SK-N-SH (cell line): ENCODE results near the gene CLN6. TPM values are rescaled to one million over a fixed set of nuclear protein-coding genes. Genes with fewer than 3 reads are reported as not detected.

Experiments used
- CTCF ChIA-PET: fragments of 300-600, 350-600 bp; formaldehyde crosslinking; extraction: SDS; loops from one replicate; lab custom pipeline; 2021; lab: Yijun Ruan, JAX
- POLR2A ChIA-PET: fragments of 350-600 bp; sonication (Branson Sonifier 250); formaldehyde crosslinking; extraction: SDS; loops from one replicate; lab custom pipeline; 2020; ENCODE audit warnings: antibody characterized with exemption, inconsistent platforms; lab: Yijun Ruan, JAX
- DNase-seq: peaks from one replicate; pipeline ENCODE4 v3.0.0; 2012
- H2AFZ ChIP-seq: fragments of 200-600 bp; sonication (generic); 2 replicates; pipeline ENCODE4 v1.8.1; 2016; ENCODE audit warnings: antibody characterized with exemption, mild to moderate bottlenecking, low read depth
- H3F3A ChIP-seq: fragments of 200-600 bp; sonication (generic); replicated peaks from 2 replicates; pipeline ENCODE3; 2016; ENCODE audit warnings: antibody characterized with exemption, mild to moderate bottlenecking; ENCODE audit not compliant: insufficient read depth
- H3K27ac ChIP-seq, 2 experiments: fragments of 200-500 bp in 1 of 2; fragments of 200-600 bp in 1 of 2; sonication (Bioruptor generic) in 1 of 2; sonication (generic), shearing (Covaris generic) in 1 of 2; 2 replicates each; pipeline versions ENCODE4 v1.5.1 to v1.6.1; 2014 to 2016; ENCODE audit warnings: low read depth in 2 of 2, inconsistent platforms in 1 of 2, low read length in 1 of 2, mild to moderate bottlenecking in 1 of 2, mixed read lengths in 1 of 2
- H3K27me3 ChIP-seq: fragments of 200-600 bp; sonication (generic), shearing (Covaris generic); 2 replicates; pipeline ENCODE4 v1.6.1; 2016; ENCODE audit warnings: mixed run types; ENCODE audit not compliant: insufficient read depth
- H3K36me3 ChIP-seq, 2 experiments: fragments of 200-500 bp in 1 of 2; fragments of 200-600 bp in 1 of 2; sonication (Bioruptor generic) in 1 of 2; sonication (generic) in 1 of 2; replicated peaks in 1 of 2; 2 replicates each; pipeline versions ENCODE3 to v1.5.1; 2014 to 2016; ENCODE audit warnings: low read length in 1 of 2, mild to moderate bottlenecking in 1 of 2; ENCODE audit not compliant: insufficient read depth in 2 of 2, control insufficient read depth in 1 of 2
- H3K4me1 ChIP-seq, 2 experiments: fragments of 200-500 bp in 1 of 2; fragments of 200-600 bp in 1 of 2; sonication (Bioruptor generic) in 1 of 2; sonication (generic), shearing (Covaris generic) in 1 of 2; 2 replicates each; pipeline versions ENCODE4 v1.5.1 to v1.6.1; 2014 to 2016; ENCODE audit warnings: low read depth in 1 of 2, low read length in 1 of 2, mixed run types in 1 of 2; ENCODE audit not compliant: insufficient read depth in 2 of 2, control insufficient read depth in 1 of 2
- H3K4me2 ChIP-seq: fragments of 200-600 bp; sonication (generic), shearing (Covaris generic); 2 replicates; pipeline ENCODE4 v1.6.1; 2017; ENCODE audit warnings: mixed run types
- H3K4me3 ChIP-seq, 2 experiments: fragments of 200-500 bp in 1 of 2; fragments of 200-600 bp in 1 of 2; sonication (Bioruptor generic) in 1 of 2; sonication (generic), shearing (Covaris generic) in 1 of 2; 2 replicates each; pipeline versions ENCODE4 v1.5.1 to v1.8.1; 2014 to 2016; ENCODE audit warnings: low read depth in 2 of 2, inconsistent platforms in 1 of 2, low read length in 1 of 2, mild to moderate bottlenecking in 1 of 2, mixed read lengths in 1 of 2, moderate library complexity in 1 of 2
- H3K79me2 ChIP-seq: fragments of 200-600 bp; sonication (generic); 2 replicates; pipeline ENCODE4 v1.8.1; 2017; ENCODE audit warnings: mild to moderate bottlenecking; ENCODE audit not compliant: insufficient read depth
- H3K9ac ChIP-seq: fragments of 200-600 bp; sonication (generic); 2 replicates; pipeline ENCODE4 v1.6.1; 2017; ENCODE audit warnings: mixed run types
- H3K9me2 ChIP-seq: fragments of 200-600 bp; sonication (generic); 2 replicates; pipeline ENCODE4 v1.6.1; 2017; ENCODE audit warnings: mixed run types
- H3K9me3 ChIP-seq: fragments of 200-600 bp; sonication (generic); 2 replicates; pipeline ENCODE4 v1.6.1; 2017; ENCODE audit warnings: mixed run types, mild to moderate bottlenecking, moderate library complexity
- H4K20me1 ChIP-seq: fragments of 200-600 bp; sonication (generic); 2 replicates; pipeline ENCODE4 v1.6.1; 2017; ENCODE audit warnings: mild to moderate bottlenecking, mixed run types; ENCODE audit not compliant: insufficient read depth
- CTCF ChIP-seq: fragments of 200-600 bp; sonication (generic); IDR thresholded peaks from 2 replicates; pipeline ENCODE4 v1.6.1; 2017; ENCODE audit warnings: antibody characterized with exemption, mild to moderate bottlenecking, moderate library complexity
- ELF1 ChIP-seq: IDR thresholded peaks from 2 replicates; pipeline ENCODE4 v1.4.0; 2012
- EP300 ChIP-seq, 2 experiments: IDR thresholded peaks; 2 replicates each; pipeline versions ENCODE4 v1.4.0 to v1.6.1; 2012; ENCODE audit warnings: borderline replicate concordance in 1 of 2, low read depth in 1 of 2, low read length in 1 of 2
- FOSL2 ChIP-seq: IDR thresholded peaks from 2 replicates; pipeline ENCODE4 v1.4.0; 2012; ENCODE audit warnings: low read depth, mild to moderate bottlenecking, moderate library complexity, borderline replicate concordance
- FOXJ3 ChIP-seq: sonication (generic); formaldehyde crosslinking; IDR thresholded peaks from 2 replicates; pipeline ENCODE4 v1.5.1; 2020; ENCODE audit warnings: mild to moderate bottlenecking, missing genetic modification reagents
- GABPA ChIP-seq: IDR thresholded peaks from 2 replicates; pipeline ENCODE4 v1.4.0; 2012; ENCODE audit warnings: low read depth, mild to moderate bottlenecking
- MAX ChIP-seq: IDR thresholded peaks from 2 replicates; pipeline ENCODE4 v1.4.0; 2012; ENCODE audit warnings: low read depth
- NRF1 ChIP-seq: IDR thresholded peaks from 2 replicates; pipeline ENCODE4 v1.6.1; 2012; ENCODE audit warnings: low read depth, mild to moderate bottlenecking, low read length
- POLR2AphosphoS5 ChIP-seq: IDR thresholded peaks from 2 replicates; pipeline ENCODE4 v1.6.1; 2012; ENCODE audit warnings: low read depth, low read length
- RCOR1 ChIP-seq: fragments of 150-350 bp; IDR thresholded peaks from 2 replicates; pipeline ENCODE4 v1.6.1; 2017; ENCODE audit warnings: antibody characterized with exemption, low read length
- RFX5 ChIP-seq: IDR thresholded peaks from 2 replicates; pipeline ENCODE4 v1.6.1; 2012; ENCODE audit warnings: mild to moderate bottlenecking, improper control_type of control experiment, low read length
- SIN3A ChIP-seq: IDR thresholded peaks from 2 replicates; pipeline ENCODE4 v1.6.1; 2012; ENCODE audit warnings: low read depth, mild to moderate bottlenecking, low read length, moderate library complexity, borderline replicate concordance
- USF1 ChIP-seq: IDR thresholded peaks from 2 replicates; pipeline ENCODE4 v1.4.0; 2012; ENCODE audit warnings: low read depth, borderline replicate concordance
- ZBTB33 ChIP-seq: IDR thresholded peaks from 2 replicates; pipeline ENCODE4 v1.4.0; 2012; ENCODE audit warnings: low read depth, borderline replicate concordance
- WGBS: methylation state at CpG from one replicate; pipeline ENCODE4 v1.1.6; 2017; ENCODE audit warnings: low lambda C conversion rate; 5-methylcytosine and 5-hydroxymethylcytosine counted together
- polyA plus RNA-seq, 3 experiments: library from polyadenylated mRNA; depleted of rRNA; stranded (reverse); fragments of >200 nt; gene quantifications; 2 replicates each; pipeline ENCODE4 v1.2.3, GENCODE V29; 2012

CLN6 gene
- polyA plus RNA-seq, 1 of the 3 experiments (the other 2 are of a cell fraction) = 27.5 TPM

GRCh38 chr15:68197170-68197492, 32.4 kb downstream of the CLN6 start:
- Histone ChIP-seq H3K4me3 (no peak overlapping the region), H2AFZ (no peak overlapping the region), H3K4me2 (no peak overlapping the region), H3K27me3 (no peaks in the 10 kb centered on the region), H3K27ac (no peak overlapping the region), H3K9ac (no peak overlapping the region), H3K9me3 (no peaks in the 10 kb centered on the region), H3K79me2 (no peaks in the 10 kb centered on the region), H4K20me1 (no peaks in the 10 kb centered on the region), H3K36me3 (peaks cover 12 to 17% of the 10 kb centered on the region in 2 experiments), H3K9me2 (no peaks in the 10 kb centered on the region), H3F3A (no peaks in the 10 kb centered on the region), H3K4me1 (peaks cover 0 to 24% of the 10 kb centered on the region in 2 experiments; a peak in 1 of 4 replicates)
- DNase-seq = no peak
- ChIA-PET POLR2A (no interaction called here), CTCF (interaction anchor here (0.6 to 7.6 kb wide), 4 partner anchors 14 to 740 kb away, joined by 3 to 52 read pairs (median 4); no protein-coding TSS in a partner anchor)
- 96% methylated on average over 6 of the region's 8 CpGs for WGBS
- no peak for TF ChIP-seq CTCF
- TF ChIP-seq USF1 = no peak
- TF ChIP-seq ELF1 = no peak
- TF ChIP-seq ZBTB33 = no peak
- no peak for TF ChIP-seq FOSL2
- no peak for TF ChIP-seq NRF1
- no peak for TF ChIP-seq EP300 (IDR thresholded peaks at IDR 0.05; ENCODE audit: borderline replicate concordance in 1 of 2, low read depth in 1 of 2, low read length in 1 of 2)
- TF ChIP-seq RCOR1 = no peak
- TF ChIP-seq RFX5 = no peak
- no peak for TF ChIP-seq GABPA
- TF ChIP-seq FOXJ3 = no peak
- TF ChIP-seq MAX = no peak
- no peak for TF ChIP-seq SIN3A
- TF ChIP-seq POLR2AphosphoS5 = no peak
